Adipocyte (in vitro differentiated cells): Measurements from ENCODE around the gene ZIC4.

ENCODE experiments used
- DNase-seq: peaks from one replicate; pipeline ENCODE4 v3.0.0-alpha.2; 2015; ENCODE audit warnings: low read depth
- H3K27me3 ChIP-seq: replicated peaks from 2 replicates; pipeline ENCODE4 v1.7.0; 2013; ENCODE audit warnings: mild to moderate bottlenecking, low read length, moderate library complexity; ENCODE audit not compliant: control insufficient read depth, insufficient read depth
- H3K36me3 ChIP-seq: 2 replicates; pipeline ENCODE4 v1.7.0; 2013; ENCODE audit warnings: low read length, mild to moderate bottlenecking, moderate library complexity; ENCODE audit not compliant: control insufficient read depth, insufficient read depth, severe bottlenecking
- H3K4me1 ChIP-seq: 2 replicates; pipeline ENCODE4 v1.7.0; 2013; ENCODE audit warnings: mild to moderate bottlenecking, low read length, moderate library complexity; ENCODE audit not compliant: control insufficient read depth, insufficient read depth
- H3K4me3 ChIP-seq: 2 replicates; pipeline ENCODE4 v1.7.0; 2013; ENCODE audit warnings: mild to moderate bottlenecking, low read length, moderate library complexity
- H3K9ac ChIP-seq: 2 replicates; pipeline ENCODE4 v1.7.0; 2013; ENCODE audit warnings: mild to moderate bottlenecking, low read length, moderate library complexity
- H3K9me3 ChIP-seq: 2 replicates; pipeline ENCODE4 v1.7.0; 2013; ENCODE audit warnings: mild to moderate bottlenecking, low read length, moderate library complexity; ENCODE audit not compliant: control insufficient read depth

Gene ZIC4

DNA sequence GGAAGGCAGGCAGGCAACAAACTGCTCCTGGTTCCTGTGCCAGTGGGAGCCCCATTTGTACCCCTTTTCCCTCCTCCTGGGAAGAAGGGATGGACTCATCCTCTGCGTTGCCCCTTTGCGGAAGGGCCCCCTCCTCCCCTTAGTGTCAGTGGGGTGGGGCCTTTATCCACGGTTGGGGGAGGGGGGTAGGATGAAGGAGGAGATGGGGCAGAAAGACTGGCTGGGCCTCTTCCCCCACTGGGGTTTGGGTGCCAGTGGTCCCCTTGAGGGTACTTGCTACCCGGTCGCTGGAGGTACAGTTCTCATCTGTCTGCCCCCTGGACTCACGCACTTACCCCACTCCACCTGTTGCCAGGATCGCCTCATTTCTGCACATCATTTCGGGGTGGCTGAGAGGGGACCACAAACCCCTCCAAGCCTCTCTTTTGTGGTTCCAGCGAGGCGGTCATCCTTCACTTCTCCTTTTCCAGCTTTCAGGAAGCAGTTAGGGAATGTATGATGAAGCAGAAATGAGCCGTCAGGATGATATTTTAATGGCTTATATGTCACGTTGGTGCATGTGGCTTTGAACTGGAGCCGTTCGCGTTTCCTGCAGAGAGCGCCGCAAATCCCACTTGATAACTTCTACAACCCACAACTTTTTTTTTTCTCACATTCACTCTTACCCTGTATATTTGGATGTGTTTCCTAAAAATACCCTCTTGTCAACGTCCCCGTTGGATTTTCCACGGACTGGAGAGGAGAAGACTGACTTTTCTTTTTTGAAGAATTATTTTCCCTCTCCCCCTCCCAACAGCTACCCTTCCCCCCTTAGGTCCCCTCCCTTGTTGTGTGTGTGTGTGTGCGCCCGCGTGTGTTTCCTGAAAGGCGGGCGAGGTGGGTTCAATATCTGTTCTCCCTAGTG is at the start of gene ZIC4:
TSS of gene ZIC4 (minus strand) at position 516 of the 904 bp plus-strand sequence. CDS start 3,746 bp downstream, outside the sequence.
- DNase-seq = no peak
- H3K9me3 ChIP-seq = peaks cover 29% of the 10 kb centered on the region
- peaks cover 93% of the 10 kb centered on the region for H3K27me3 ChIP-seq
- H3K9ac ChIP-seq = no peak within 1 kb of the TSS
- H3K4me3 ChIP-seq = peak within 1 kb of the TSS; percentile 12
- H3K4me1 ChIP-seq = peaks cover 9% of the 10 kb centered on the region
- no peaks in the 10 kb centered on the region for H3K36me3 ChIP-seq

- no peak overlapping the region for H3K4me3 ChIP-seq
- DNase-seq = no peak
- H3K9ac ChIP-seq = no peak overlapping the region
- no peaks in the 10 kb centered on the region for H3K4me1 ChIP-seq
- no peaks in the 10 kb centered on the region for H3K36me3 ChIP-seq
- H3K27me3 ChIP-seq = no peaks in the 10 kb centered on the region
- no peaks in the 10 kb centered on the region for H3K9me3 ChIP-seq
These were observed 43.3 kb upstream of the ZIC4 start for GRCh38 chr3:147449669-147450068.

- H3K36me3 ChIP-seq = no peaks in the 10 kb centered on the region
- no peaks in the 10 kb centered on the region for H3K27me3 ChIP-seq
- H3K9ac ChIP-seq = no peak overlapping the region
- no peaks in the 10 kb centered on the region for H3K4me1 ChIP-seq
- DNase-seq = no peak
- H3K4me3 ChIP-seq = no peak overlapping the region
- H3K9me3 ChIP-seq = peaks cover 6% of the 10 kb centered on the region
These were observed 40.9 kb upstream of the ZIC4 start for GRCh38 chr3:147447224-147447623.

DNA sequence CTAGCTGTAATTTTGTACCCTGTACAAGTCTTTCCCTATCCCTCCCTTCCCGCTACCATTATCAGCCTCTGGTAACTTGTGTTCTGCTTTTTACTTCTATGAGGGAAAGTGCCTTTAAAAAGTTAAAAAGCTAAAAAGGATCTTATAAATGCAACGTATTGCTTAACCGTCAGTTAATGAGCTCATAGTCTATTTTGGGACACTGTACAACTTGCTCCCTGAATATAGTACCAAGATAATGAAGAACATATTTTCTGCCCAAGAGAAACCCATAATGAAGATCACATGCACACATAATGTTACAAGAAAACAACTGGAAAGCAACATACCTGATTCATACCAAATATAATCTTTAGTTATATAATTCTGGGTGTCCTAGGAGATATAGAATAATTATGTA is 25.4 kb upstream of the ZIC4 start:
- H3K9ac ChIP-seq = no peak overlapping the region
- peak; percentile 89 for DNase-seq
- peaks cover 9% of the 10 kb centered on the region for H3K4me1 ChIP-seq
- no peaks in the 10 kb centered on the region for H3K27me3 ChIP-seq
- H3K9me3 ChIP-seq = no peaks in the 10 kb centered on the region
- H3K4me3 ChIP-seq = no peak overlapping the region
- no peaks in the 10 kb centered on the region for H3K36me3 ChIP-seq

- Histone ChIP-seq H3K36me3 (no peaks in the 10 kb centered on the region), H3K4me1 (peaks cover 9% of the 10 kb centered on the region), H3K9me3 (peaks cover 7% of the 10 kb centered on the region), H3K4me3 (no peak overlapping the region), H3K27me3 (peaks cover 24% of the 10 kb centered on the region), H3K9ac (no peak overlapping the region)
- no peak for DNase-seq
These were observed 22.4 kb upstream of the ZIC4 start for GRCh38 chr3:147428754-147429153.

GRCh38 chr3:147428326-147428725 is 22.0 kb upstream of the ZIC4 start:
- Histone ChIP-seq H3K4me3 (no peak overlapping the region), H3K27me3 (peaks cover 28% of the 10 kb centered on the region)

GRCh38 chr3:147427746-147428145 is 21.4 kb upstream of the ZIC4 start:
- no peak overlapping the region for H3K4me3 ChIP-seq
- DNase-seq = no peak
- H3K9me3 ChIP-seq = peaks cover 12% of the 10 kb centered on the region
- H3K36me3 ChIP-seq = no peaks in the 10 kb centered on the region
- H3K9ac ChIP-seq = no peak overlapping the region
- peaks cover 9% of the 10 kb centered on the region for H3K4me1 ChIP-seq
- peaks cover 34% of the 10 kb centered on the region for H3K27me3 ChIP-seq

More at GRCh38 chr3:147428326-147428725, 22.0 kb upstream of the ZIC4 start:
- Histone ChIP-seq H3K9me3 (peaks cover 11% of the 10 kb centered on the region), H3K9ac (no peak overlapping the region), H3K36me3 (no peaks in the 10 kb centered on the region), H3K4me1 (peaks cover 9% of the 10 kb centered on the region)
- DNase-seq = no peak

DNA sequence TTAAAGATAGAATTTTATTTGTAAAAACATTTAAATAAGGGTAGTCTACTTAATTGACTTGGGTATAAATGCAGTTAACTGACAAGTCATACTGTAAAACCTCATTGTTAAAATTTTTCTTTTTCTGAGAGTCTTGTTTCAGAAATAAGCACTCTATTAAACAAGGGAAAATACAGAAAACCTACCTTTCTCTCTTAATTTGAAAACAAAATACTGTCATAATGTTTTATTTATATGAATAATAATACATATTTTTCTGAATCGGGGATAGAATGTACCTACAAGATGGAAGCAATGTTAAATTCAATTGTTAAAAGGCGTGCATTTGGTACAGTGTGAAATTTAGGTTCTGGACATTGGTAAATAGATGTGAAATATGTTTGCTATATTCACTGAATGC is 20.6 kb upstream of the ZIC4 start:
- Histone ChIP-seq H3K4me1 (peaks cover 6% of the 10 kb centered on the region), H3K4me3 (no peak overlapping the region), H3K27me3 (peaks cover 42% of the 10 kb centered on the region), H3K9me3 (peaks cover 18% of the 10 kb centered on the region), H3K9ac (no peak overlapping the region), H3K36me3 (no peaks in the 10 kb centered on the region)
- no peak for DNase-seq

DNA sequence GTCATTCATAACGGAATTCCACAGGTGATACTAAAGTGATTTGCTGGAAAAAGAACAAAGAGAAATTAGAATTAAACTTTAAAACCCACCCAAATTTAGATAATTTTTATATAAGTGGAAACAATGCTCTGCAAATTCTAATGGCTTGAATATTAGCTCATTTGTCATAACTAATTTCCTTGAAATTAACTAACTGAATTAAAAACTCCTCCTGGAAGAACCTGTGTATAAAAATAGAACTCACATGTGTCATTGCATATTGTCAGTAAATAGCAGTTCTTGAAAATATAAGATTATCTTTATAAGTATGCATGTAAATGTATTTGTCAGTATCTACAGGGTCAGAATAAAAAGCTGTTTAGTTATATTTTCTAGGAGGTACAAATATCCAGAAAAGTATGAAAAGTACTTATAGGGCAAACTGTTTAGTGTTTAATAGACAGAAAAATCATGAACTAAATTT is 19.1 kb upstream of the ZIC4 start:
- no peaks in the 10 kb centered on the region for H3K36me3 ChIP-seq
- H3K9ac ChIP-seq = no peak overlapping the region
- no peaks in the 10 kb centered on the region for H3K4me1 ChIP-seq
- peaks cover 57% of the 10 kb centered on the region for H3K27me3 ChIP-seq
- H3K4me3 ChIP-seq = no peak overlapping the region
- H3K9me3 ChIP-seq = peaks cover 27% of the 10 kb centered on the region
- DNase-seq = no peak

GRCh38 chr3:147424581-147425387 is 18.4 kb upstream of the ZIC4 start:
- DNase-seq = no peak
- Histone ChIP-seq H3K36me3 (no peaks in the 10 kb centered on the region), H3K4me3 (no peak overlapping the region), H3K9ac (no peak overlapping the region), H3K4me1 (no peaks in the 10 kb centered on the region), H3K27me3 (peaks cover 63% of the 10 kb centered on the region), H3K9me3 (peaks cover 31% of the 10 kb centered on the region)
